ENCODE data around the gene JAZF1. TPM values are rescaled to one million over a fixed set of nuclear protein-coding genes. Genes with fewer than 3 reads are reported as not detected.

Gene JAZF1
- total and polyA plus RNA-seq, 2 of the 4 experiments (the other 2 are of a cell fraction) = 8.4 to 10.5 TPM

DNA sequence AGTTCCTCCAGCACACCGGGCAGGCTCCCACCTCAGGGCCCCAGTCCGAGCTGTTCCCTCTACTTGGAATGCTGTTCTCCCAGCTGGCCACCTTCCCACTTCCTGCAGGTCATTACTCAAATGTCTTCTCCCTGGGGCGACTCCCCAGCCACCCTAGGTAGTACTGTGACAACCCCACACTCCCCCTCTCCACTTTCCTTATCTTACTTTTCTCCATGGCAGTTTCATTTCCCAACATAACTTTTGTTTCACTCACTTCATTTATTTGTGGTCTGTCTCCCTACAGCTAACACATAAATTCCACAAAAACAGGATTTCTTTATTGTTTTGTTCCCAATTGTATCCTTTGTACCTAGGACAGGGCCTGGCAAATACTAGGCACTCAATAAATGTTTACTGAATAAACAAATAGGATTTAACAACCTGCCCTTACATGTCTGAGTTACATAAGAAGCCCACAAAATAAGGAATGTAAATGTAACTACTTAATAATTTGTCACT, 76.5 kb downstream of the JAZF1 start:
- Histone ChIP-seq H3K9ac (ENCODE audit: low read depth, low read length) (no peak overlapping the region), H3K4me2 (ENCODE audit: low read depth, low read length) (no peak overlapping the region), H2BK5ac (ENCODE audit: low read depth, low read length, poor library complexity, severe bottlenecking) (peak overlapping the region; percentile 62), H4K5ac (ENCODE audit: low read depth, low read length) (peak overlapping the region; percentile 33; the same call in 1 of the 2 replicates), H3K4me1 (ENCODE audit: control insufficient read depth, insufficient read depth, low read length) (peaks cover 38% of the 10 kb centered on the region), H3K9me3 (ENCODE audit: control insufficient read depth, insufficient read depth, low read length) (no peaks in the 10 kb centered on the region), H2AK5ac (ENCODE audit: low read depth, low read length) (peak overlapping the region; percentile 67), H3K56ac (ENCODE audit: extremely low read depth, insufficient read depth, low read length) (no peak overlapping the region), H3K18ac (ENCODE audit: low read depth, low read length) (peak overlapping the region; percentile 50; the same call in 1 of the 2 replicates), H3K23ac (ENCODE audit: low read depth, low read length) (0 out of 2 replicates have a peak overlapping the region, but pooled peaks have one; percentile 14), H2BK20ac (ENCODE audit: low read depth, low read length) (no peak overlapping the region), H3K9me1 (ENCODE audit: insufficient read depth, low read length) (peaks cover 29% of the 10 kb centered on the region), H2AFZ (replicated peaks; ENCODE audit: low read length, poor library complexity) (no peak overlapping the region), H2BK15ac (ENCODE audit: low read depth, low read length) (no peak overlapping the region), H4K20me1 (ENCODE audit: insufficient read depth, low read length) (peaks cover 35% of the 10 kb centered on the region), H3K36me3 (ENCODE audit: control insufficient read depth, insufficient read depth, low read length) (no peaks in the 10 kb centered on the region), H4K8ac (ENCODE audit: low read depth in 2 of 2, low read length in 2 of 2) (0 out of 4 replicates have a peak overlapping the region, but pooled peaks of 1 of the 2 experiments have one; percentile 12), H3K27me3 (ENCODE audit: control insufficient read depth, insufficient read depth, low read length) (no peaks in the 10 kb centered on the region), H3K27ac (ENCODE audit: insufficient read depth, low read length) (no peak overlapping the region), H2BK120ac (ENCODE audit: low read depth, low read length) (peak overlapping the region; percentile 25), H3K14ac (replicated peaks; ENCODE audit: low read depth, low read length) (peak overlapping the region; percentile 66; the same call in 1 of the 2 replicates), H3K4ac (ENCODE audit: low read depth, low read length) (peak overlapping the region; percentile 54; the same call in 1 of the 2 replicates), H2AK9ac (replicated peaks; ENCODE audit: low read depth, low read length, poor library complexity) (no peak overlapping the region), H3K4me3 (ENCODE audit: insufficient read depth, low read depth, low read length) (no peak overlapping the region), H3K79me1 (ENCODE audit: low read depth in 1 of 2, low read length in 2 of 2) (peaks cover 38 to 64% of the 10 kb centered on the region in 2 experiments), H4K91ac (ENCODE audit: insufficient read depth, low read depth, low read length) (peak overlapping the region; percentile 44; the same call in 1 of the 2 replicates)
- 31% methylated on average over 3 of the region's 3 CpGs; no CpG with 5 or more reads in 1 of the 2 experiments for WGBS, 2 experiments (ENCODE audit: extremely low coverage in 2 of 2, insufficient read length in 1 of 2)
- in situ Hi-C loops (cut with MboI; ENCODE audit: low sequenced_read_pairs) (no loop called here), dilution Hi-C loops (cut with HindIII; ENCODE audit: low sequenced_read_pairs, unreplicated experiment) (no loop called here), intact Hi-C loops (cut with micrococcal nuclease) (no loop called here)
- TF ChIP-seq MAZ (IDR thresholded peaks at IDR 0.05; ENCODE audit: borderline replicate concordance, low read depth, low read length) = no peak
- no peak for TF ChIP-seq SMC3 (IDR thresholded peaks at IDR 0.05; ENCODE audit: low read depth, low read length)
- TF ChIP-seq MXI1 (IDR thresholded peaks at IDR 0.05; ENCODE audit: borderline replicate concordance, low read depth, low read length) = no peak
- no peak for TF ChIP-seq CEBPB (IDR thresholded peaks at IDR 0.05; ENCODE audit: low read depth, low read length)
- TF ChIP-seq RAD21 (IDR thresholded peaks at IDR 0.05; ENCODE audit: low read length) = no peak
- no peak for TF ChIP-seq BHLHE40 (IDR thresholded peaks at IDR 0.05; ENCODE audit: low read depth, low read length)
- TF ChIP-seq CHD1 (IDR thresholded peaks at IDR 0.05; ENCODE audit: low read depth, low read length) = no peak
- no peak for TF ChIP-seq POLR2A (IDR thresholded peaks at IDR 0.05; ENCODE audit: low read depth, low read length)
- no peak for TF ChIP-seq FOS (IDR thresholded peaks at IDR 0.05; ENCODE audit: low read depth, low read length)
- no peak for TF ChIP-seq MAFK (IDR thresholded peaks at IDR 0.05; ENCODE audit: low read depth, low read length)
- no peak for TF ChIP-seq RFX5 (IDR thresholded peaks at IDR 0.05; ENCODE audit: low read depth, low read length)
- TF ChIP-seq NFE2L2 (IDR thresholded peaks at IDR 0.05; ENCODE audit: low read depth, low read length) = no peak
- TF ChIP-seq, protein P1, sequence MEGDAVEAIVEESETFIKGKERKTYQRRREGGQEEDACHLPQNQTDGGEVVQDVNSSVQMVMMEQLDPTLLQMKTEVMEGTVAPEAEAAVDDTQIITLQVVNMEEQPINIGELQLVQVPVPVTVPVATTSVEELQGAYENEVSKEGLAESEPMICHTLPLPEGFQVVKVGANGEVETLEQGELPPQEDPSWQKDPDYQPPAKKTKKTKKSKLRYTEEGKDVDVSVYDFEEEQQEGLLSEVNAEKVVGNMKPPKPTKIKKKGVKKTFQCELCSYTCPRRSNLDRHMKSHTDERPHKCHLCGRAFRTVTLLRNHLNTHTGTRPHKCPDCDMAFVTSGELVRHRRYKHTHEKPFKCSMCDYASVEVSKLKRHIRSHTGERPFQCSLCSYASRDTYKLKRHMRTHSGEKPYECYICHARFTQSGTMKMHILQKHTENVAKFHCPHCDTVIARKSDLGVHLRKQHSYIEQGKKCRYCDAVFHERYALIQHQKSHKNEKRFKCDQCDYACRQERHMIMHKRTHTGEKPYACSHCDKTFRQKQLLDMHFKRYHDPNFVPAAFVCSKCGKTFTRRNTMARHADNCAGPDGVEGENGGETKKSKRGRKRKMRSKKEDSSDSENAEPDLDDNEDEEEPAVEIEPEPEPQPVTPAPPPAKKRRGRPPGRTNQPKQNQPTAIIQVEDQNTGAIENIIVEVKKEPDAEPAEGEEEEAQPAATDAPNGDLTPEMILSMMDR (conservative IDR thresholded peaks at IDR 0.05; ENCODE audit: low read depth, low read length) = no peak
- TF ChIP-seq, protein P2, sequence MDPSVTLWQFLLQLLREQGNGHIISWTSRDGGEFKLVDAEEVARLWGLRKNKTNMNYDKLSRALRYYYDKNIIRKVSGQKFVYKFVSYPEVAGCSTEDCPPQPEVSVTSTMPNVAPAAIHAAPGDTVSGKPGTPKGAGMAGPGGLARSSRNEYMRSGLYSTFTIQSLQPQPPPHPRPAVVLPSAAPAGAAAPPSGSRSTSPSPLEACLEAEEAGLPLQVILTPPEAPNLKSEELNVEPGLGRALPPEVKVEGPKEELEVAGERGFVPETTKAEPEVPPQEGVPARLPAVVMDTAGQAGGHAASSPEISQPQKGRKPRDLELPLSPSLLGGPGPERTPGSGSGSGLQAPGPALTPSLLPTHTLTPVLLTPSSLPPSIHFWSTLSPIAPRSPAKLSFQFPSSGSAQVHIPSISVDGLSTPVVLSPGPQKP (IDR thresholded peaks at IDR 0.05; ENCODE audit: borderline replicate concordance, low read depth, low read length) = no peak
- TF ChIP-seq, protein P3, sequence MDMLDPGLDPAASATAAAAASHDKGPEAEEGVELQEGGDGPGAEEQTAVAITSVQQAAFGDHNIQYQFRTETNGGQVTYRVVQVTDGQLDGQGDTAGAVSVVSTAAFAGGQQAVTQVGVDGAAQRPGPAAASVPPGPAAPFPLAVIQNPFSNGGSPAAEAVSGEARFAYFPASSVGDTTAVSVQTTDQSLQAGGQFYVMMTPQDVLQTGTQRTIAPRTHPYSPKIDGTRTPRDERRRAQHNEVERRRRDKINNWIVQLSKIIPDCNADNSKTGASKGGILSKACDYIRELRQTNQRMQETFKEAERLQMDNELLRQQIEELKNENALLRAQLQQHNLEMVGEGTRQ (IDR thresholded peaks at IDR 0.05; ENCODE audit: low read depth, low read length) = no peak
- no peak for TF ChIP-seq RCOR1 (IDR thresholded peaks at IDR 0.05; ENCODE audit: insufficient replicate concordance, low read length)
- ChIA-PET POLR2A (ENCODE audit: unreplicated experiment) (no interaction called here), CTCF (no interaction called here)
- DNase-seq = no peak
- BruUV-seq (replicated peaks) = no TSS peak
- ATAC-seq (ENCODE audit: low read depth) = no peak

All from IMR-90 (cell line).